Activated CD8-positive, alpha-beta memory T cell treated with anti-CD3 and anti-CD28 coated beads, Interleukin-2, amount 10 ng/mL, durations not matched to agents 7 days and 5 days (primary cell): Measurements from ENCODE around the gene JPH4. TPM values are rescaled to one million over a fixed set of nuclear protein-coding genes. Genes with fewer than 3 reads are reported as not detected.

Experiments
- ATAC-seq: fragments of 150-1000 bp; cut with Tn5 transposase; one replicate; pipeline ENCODE4 v1.10.0; 2021; ENCODE audit warnings: moderate library complexity
- CTCF ChIA-PET: fragments of 350-600 bp; sonication (Branson Sonifier 250); formaldehyde crosslinking; loops from one replicate; lab custom pipeline; 2021; ENCODE audit warnings: antibody characterized with exemption; lab: Charles Lee
- DNase-seq: peaks from one replicate; pipeline ENCODE4 v3.0.0-alpha.2; 2020
- H3K27ac Mint-ChIP-seq: one replicate; pipeline ENCODE4 v1.8.0; 2021; ENCODE audit warnings: mild to moderate bottlenecking, mixed read lengths
- H3K27me3 Mint-ChIP-seq: one replicate; pipeline ENCODE4 v1.8.0; 2021; ENCODE audit warnings: mixed read lengths
- H3K36me3 Mint-ChIP-seq: one replicate; pipeline ENCODE4 v1.8.0; 2021; ENCODE audit warnings: mild to moderate bottlenecking, mixed read lengths
- H3K4me1 Mint-ChIP-seq: one replicate; pipeline ENCODE4 v1.8.0; 2021; ENCODE audit warnings: mixed read lengths
- H3K4me3 Mint-ChIP-seq: one replicate; pipeline ENCODE4 v1.8.0; 2021; ENCODE audit warnings: mild to moderate bottlenecking, moderate library complexity, mixed read lengths
- H3K9me3 Mint-ChIP-seq: one replicate; pipeline ENCODE4 v1.8.0; 2022; ENCODE audit warnings: low read depth, mixed read lengths
- total RNA-seq, 2 experiments: library from RNA; stranded (reverse); gene quantifications; one replicate each; pipeline ENCODE4 v1.2.3, GENCODE V29; 2021

JPH4 gene
- total RNA-seq, 2 experiments from 2014 or later: 0.77 TPM; not detected in 1

- DNase-seq (no peak), ATAC-seq (no peak)
- H3K4me3 Mint-ChIP-seq: no peak overlapping the region
- H3K27ac Mint-ChIP-seq: no peak overlapping the region
- CTCF ChIA-PET: interaction anchor here (1.5 to 2.2 kb wide), 4 partner anchors 8 to 61 kb away, joined by 3 to 7 read pairs (median 6); no protein-coding TSS in a partner anchor
- H3K4me1 Mint-ChIP-seq: peaks cover 41% of the 10 kb centered on the region
- no peaks in the 10 kb centered on the region for H3K9me3 Mint-ChIP-seq
- H3K36me3 Mint-ChIP-seq: peaks cover 5% of the 10 kb centered on the region
- peaks cover 10% of the 10 kb centered on the region for H3K27me3 Mint-ChIP-seq
Observed at GRCh38 chr14:23570806-23571483, 7.6 kb downstream of the JPH4 start.

GRCh38 chr14:23569443-23570151 lies 9.0 kb downstream of the JPH4 start:
- H3K4me3 Mint-ChIP-seq: no peak overlapping the region
- CTCF ChIA-PET: interaction anchor here (0.8 to 1.5 kb wide), 5 partner anchors 9 to 92 kb away, joined by 3 to 7 read pairs (median 3); no protein-coding TSS in a partner anchor
- ATAC-seq: no peak

GRCh38 chr14:23568600-23569331 lies 9.8 kb downstream of the JPH4 start:
- Mint-ChIP-seq H3K4me1 (peaks cover 41% of the 10 kb centered on the region), H3K27ac (peak overlapping the region; percentile 96), H3K27me3 (no peaks in the 10 kb centered on the region), H3K4me3 (peak overlapping the region; percentile 95), H3K9me3 (no peaks in the 10 kb centered on the region), H3K36me3 (peaks cover 19% of the 10 kb centered on the region)
- no peak for DNase-seq
- ATAC-seq: no peak
- CTCF ChIA-PET: interaction anchor here (0.8 to 1.3 kb wide), 8 partner anchors 9 to 248 kb away, joined by 3 to 4 read pairs (median 3); partner anchors contain the start of gene THTPA

More at GRCh38 chr14:23569443-23570151, 9.0 kb downstream of the JPH4 start:
- DNase-seq: no peak
- H3K9me3 Mint-ChIP-seq: no peaks in the 10 kb centered on the region
- H3K36me3 Mint-ChIP-seq: peaks cover 16% of the 10 kb centered on the region
- H3K27ac Mint-ChIP-seq: no peak overlapping the region
- H3K27me3 Mint-ChIP-seq: peaks cover under 1% of the 10 kb centered on the region
- H3K4me1 Mint-ChIP-seq: peaks cover 41% of the 10 kb centered on the region

- DNase-seq: no peak
- CTCF ChIA-PET: interaction anchor here (0.6 to 1.3 kb wide), 7 partner anchors 9 to 269 kb away, joined by 3 to 4 read pairs (median 3); partner anchors contain the start of gene THTPA
- Mint-ChIP-seq H3K4me1 (peaks cover 42% of the 10 kb centered on the region), H3K27me3 (no peaks in the 10 kb centered on the region), H3K9me3 (no peaks in the 10 kb centered on the region), H3K4me3 (peak overlapping the region; percentile 95), H3K27ac (peak overlapping the region; percentile 96), H3K36me3 (peaks cover 21% of the 10 kb centered on the region)
- ATAC-seq: no peak
Observed at GRCh38 chr14:23568021-23568599, 10.5 kb downstream of the JPH4 start.

GRCh38 chr14:23567186-23568020 lies 11.2 kb downstream of the JPH4 start, which contains the start of gene AP1G2:
Gene AP1G2, minus strand, starts transcription at chr14:23567791. Its CDS starts 477 bp downstream, at chr14:23567314.
- Mint-ChIP-seq H3K27ac (peak within 1 kb of the TSS; percentile 96), H3K27me3 (no peaks in the 10 kb centered on the region), H3K36me3 (peaks cover 25% of the 10 kb centered on the region), H3K4me3 (peak within 1 kb of the TSS; percentile 95), H3K9me3 (no peaks in the 10 kb centered on the region), H3K4me1 (peaks cover 39% of the 10 kb centered on the region)
- peak; percentile 98 for ATAC-seq
- CTCF ChIA-PET: interaction anchor here (0.6 to 1.3 kb wide), 8 partner anchors 8 to 268 kb away, joined by 3 to 11 read pairs (median 3); partner anchors contain the start of gene THTPA
- peak; percentile 94 for DNase-seq

GRCh38 chr14:23566778-23567185 lies 11.8 kb downstream of the JPH4 start:
- peaks cover 35% of the 10 kb centered on the region for H3K4me1 Mint-ChIP-seq
- ATAC-seq: no peak

GRCh38 chr14:23566112-23566777 lies 12.3 kb downstream of the JPH4 start:
- Mint-ChIP-seq H3K36me3 (peaks cover 31% of the 10 kb centered on the region), H3K27me3 (no peaks in the 10 kb centered on the region), H3K27ac (peak overlapping the region; percentile 96), H3K4me3 (peak overlapping the region; percentile 95), H3K9me3 (no peaks in the 10 kb centered on the region), H3K4me1 (peaks cover 35% of the 10 kb centered on the region)
- DNase-seq (no peak), ATAC-seq (no peak)
- CTCF ChIA-PET: interaction anchor here (0.5 to 1.0 kb wide), 3 partner anchors 9 to 13 kb away, joined by 3 to 11 read pairs (median 4); partner anchors contain the start of gene THTPA

More at GRCh38 chr14:23566778-23567185, 11.8 kb downstream of the JPH4 start:
- Mint-ChIP-seq H3K4me3 (peak overlapping the region; percentile 95), H3K36me3 (peaks cover 27% of the 10 kb centered on the region), H3K9me3 (no peaks in the 10 kb centered on the region), H3K27ac (peak overlapping the region; percentile 96), H3K27me3 (no peaks in the 10 kb centered on the region)
- no peak for DNase-seq
- CTCF ChIA-PET: interaction anchor here (0.9 to 1.0 kb wide), 4 partner anchors 10 to 88 kb away, joined by 3 to 11 read pairs (median 4); partner anchors contain the start of gene THTPA

GRCh38 chr14:23565626-23566025 lies 13.0 kb downstream of the JPH4 start:
- Mint-ChIP-seq H3K27ac (no peak overlapping the region), H3K27me3 (no peaks in the 10 kb centered on the region), H3K4me1 (peaks cover 35% of the 10 kb centered on the region), H3K36me3 (peaks cover 35% of the 10 kb centered on the region), H3K9me3 (no peaks in the 10 kb centered on the region), H3K4me3 (no peak overlapping the region)
- ATAC-seq (no peak), DNase-seq (no peak)
- CTCF ChIA-PET: interaction anchor here (0.5 kb wide), 1 partner anchor 12 kb away, joined by 3 read pairs; no protein-coding TSS in a partner anchor

- no peaks in the 10 kb centered on the region for H3K27me3 Mint-ChIP-seq
- CTCF ChIA-PET: interaction anchor here (10.0 kb wide), 1 partner anchor 85 kb away, joined by 212 read pairs; no protein-coding TSS in a partner anchor
- no peak for DNase-seq
- peaks cover 39% of the 10 kb centered on the region for H3K36me3 Mint-ChIP-seq
- H3K27ac Mint-ChIP-seq: no peak overlapping the region
- H3K4me3 Mint-ChIP-seq: no peak overlapping the region
- H3K4me1 Mint-ChIP-seq: peaks cover 38% of the 10 kb centered on the region
- no peak for ATAC-seq
- no peaks in the 10 kb centered on the region for H3K9me3 Mint-ChIP-seq
Observed at GRCh38 chr14:23564876-23565275, 13.7 kb downstream of the JPH4 start.

- no peak for DNase-seq
- Mint-ChIP-seq H3K9me3 (no peaks in the 10 kb centered on the region), H3K4me3 (no peak overlapping the region), H3K27ac (no peak overlapping the region), H3K36me3 (peaks cover 39% of the 10 kb centered on the region), H3K27me3 (no peaks in the 10 kb centered on the region), H3K4me1 (peaks cover 40% of the 10 kb centered on the region)
- CTCF ChIA-PET: interaction anchor here (1.1 to 10.0 kb wide), 4 partner anchors 8 to 244 kb away, joined by 3 to 212 read pairs (median 5); no protein-coding TSS in a partner anchor
- ATAC-seq: no peak
Observed at GRCh38 chr14:23564181-23564812, 14.3 kb downstream of the JPH4 start.
